Coronary artery (tissue), 2 donors: ENCODE measurements around the gene TRIO.
A peak's percentile ranks its signal among the peaks of the same experiment; 100 is the strongest.

ENCODE experiments used
- DNase-seq: peaks from one replicate; pipeline ENCODE4 v3.0.0-alpha.2; 2017; ENCODE audit warnings: low spot score
- H3K27ac ChIP-seq, 2 donors: fragments of 200-600 bp; sonication (generic); one replicate each; pipeline ENCODE4 v1.5.1; 2016 to 2019
- H3K4me3 ChIP-seq: fragments of 200-600 bp; sonication (generic); 2 replicates; pipeline ENCODE4 v1.5.1; 2016; ENCODE audit warnings: mild to moderate bottlenecking, moderate library complexity
- CTCF ChIP-seq: fragments of 200-600 bp; sonication (generic); IDR thresholded peaks from one replicate; pipeline ENCODE4 v1.5.1; 2019; ENCODE audit warnings: antibody characterized with exemption

Gene TRIO

GRCh38 chr5:14185326-14186058 lies 42.4 kb downstream of the TRIO start:
- no peak for TF ChIP-seq CTCF
- Histone ChIP-seq H3K4me3 (peak overlapping the region; percentile 40), H3K27ac (peak overlapping the region; percentile 92 to 96)
- no peak for DNase-seq

GRCh38 chr5:14186059-14186830 lies 43.1 kb downstream of the TRIO start:
- no peak for TF ChIP-seq CTCF
- no peak for DNase-seq
- peak overlapping the region; percentile 40 for H3K4me3 ChIP-seq
- H3K27ac ChIP-seq, result peak overlapping the region; percentile 92 to 96

GRCh38 chr5:14187157-14187556 lies 44.0 kb downstream of the TRIO start:
- Histone ChIP-seq H3K27ac (peak overlapping the region; percentile 92 to 96), H3K4me3 (no peak overlapping the region)
- no peak for DNase-seq
- TF ChIP-seq CTCF, result no peak

- peak overlapping the region; percentile 92 to 96 for H3K27ac ChIP-seq
- no peak for DNase-seq
- TF ChIP-seq CTCF, result no peak
- H3K4me3 ChIP-seq, result no peak overlapping the region
Measured at GRCh38 chr5:14187660-14188059, 44.5 kb downstream of the TRIO start.

GRCh38 chr5:14188778-14189177 lies 45.6 kb downstream of the TRIO start:
- H3K27ac ChIP-seq, result peak overlapping the region; percentile 77 to 96
- no peak for DNase-seq
- H3K4me3 ChIP-seq, result no peak overlapping the region
- TF ChIP-seq CTCF, result no peak

GRCh38 chr5:14189680-14190079 lies 46.5 kb downstream of the TRIO start:
- DNase-seq, result no peak
- Histone ChIP-seq H3K4me3 (peak overlapping the region; percentile 33), H3K27ac (peak overlapping the region; percentile 77 to 96)
- TF ChIP-seq CTCF, result no peak
